MCF 10A (cell line): ENCODE measurements around the gene ACER1. TPM values are rescaled to one million over a fixed set of nuclear protein-coding genes. Genes with fewer than 3 reads are reported as not detected.
A peak's percentile ranks its signal among the peaks of the same experiment; 100 is the strongest.
"Not testable (repeated sequence)": the region's sequence is repeated elsewhere in the genome, so short reads cannot be mapped to it uniquely, and the experiment has no call there.

Experiments used
- BruUV-seq: library from RNA; stranded (reverse); fragments of 400-500 nt; replicated peaks from 2 replicates; lab custom pipeline; 2021; lab: Mats Ljungman, UMichigan
- CTCF ChIA-PET: fragments of 300-600 bp; sonication (Branson Sonifier 250); formaldehyde crosslinking; extraction: SDS; loops from one replicate; lab custom pipeline; 2021; ENCODE audit warnings: antibody characterized with exemption, inconsistent platforms; lab: Yijun Ruan, JAX
- POLR2A ChIA-PET: fragments of 300-600, 350-650 bp; sonication (Branson Sonifier 250); formaldehyde crosslinking; extraction: SDS; loops from one replicate; lab custom pipeline; 2020; ENCODE audit warnings: antibody characterized with exemption, inconsistent platforms; lab: Yijun Ruan, JAX
- DNase-seq: peaks from one replicate; pipeline ENCODE4 v3.0.0-alpha.2; 2018; ENCODE audit not compliant: unreplicated experiment
- H3K27ac Mint-ChIP-seq: one replicate; pipeline ENCODE4 v1.8.0; 2022; ENCODE audit warnings: mild to moderate bottlenecking, low read depth, mixed read lengths; ENCODE audit not compliant: unreplicated experiment
- H3K27me3 Mint-ChIP-seq: one replicate; pipeline ENCODE4 v1.8.0; 2022; ENCODE audit warnings: mixed read lengths; ENCODE audit not compliant: insufficient read depth, unreplicated experiment
- H3K36me3 Mint-ChIP-seq: one replicate; pipeline ENCODE4 v1.8.0; 2022; ENCODE audit warnings: mild to moderate bottlenecking, moderate library complexity, mixed read lengths; ENCODE audit not compliant: insufficient read depth, unreplicated experiment
- H3K4me1 Mint-ChIP-seq: one replicate; pipeline ENCODE4 v1.8.0; 2022; ENCODE audit warnings: mixed read lengths; ENCODE audit not compliant: insufficient read depth, unreplicated experiment
- H3K4me3 Mint-ChIP-seq: one replicate; pipeline ENCODE4 v1.8.0; 2022; ENCODE audit warnings: mild to moderate bottlenecking, moderate library complexity, mixed read lengths; ENCODE audit not compliant: unreplicated experiment
- H3K9me3 Mint-ChIP-seq: one replicate; pipeline ENCODE4 v1.8.0; 2022; ENCODE audit warnings: mixed read lengths; ENCODE audit not compliant: unreplicated experiment
- CTCF ChIP-seq: fragments of 200-600 bp; IDR thresholded peaks from one replicate; pipeline ENCODE4 v1.8.0; 2022; ENCODE audit warnings: antibody characterized with exemption, mild to moderate bottlenecking; ENCODE audit not compliant: unreplicated experiment
- intact Hi-C: fragments of 100-400 bp; cut with micrococcal nuclease; formaldehyde crosslinking; loops from 2 replicates; pipeline ENCODE4 v1.14.1; 2022
- total RNA-seq: library from RNA; stranded (reverse); gene quantifications from 2 replicates; pipeline ENCODE4 v1.2.3, GENCODE V29; 2022

The ACER1 gene
- total RNA-seq, 1 experiment from 2014 or later, result not detected

- peak within 1 kb of the TSS; percentile 81 for H3K27ac Mint-ChIP-seq
- H3K4me3 Mint-ChIP-seq, result peak within 1 kb of the TSS; percentile 90
- CTCF ChIA-PET, result interaction anchor here (0.6 to 1.3 kb wide), 3 partner anchors 9 to 1308 kb away, joined by 3 to 4 read pairs (median 3); partner anchors contain the start of gene TRAPPC5
- intact Hi-C loops, result no loop called here
- peaks cover 20% of the 10 kb centered on the region for H3K4me1 Mint-ChIP-seq
- H3K36me3 Mint-ChIP-seq, result peaks cover 43% of the 10 kb centered on the region
- POLR2A ChIA-PET, result interaction anchor here (0.6 to 2.5 kb wide), 16 partner anchors 9 to 696 kb away, joined by 3 to 17 read pairs (median 4); partner anchors contain the start of genes CLPP, GTF2F1, KHSRP and SLC25A23
- no peaks in the 10 kb centered on the region for H3K27me3 Mint-ChIP-seq
- TF ChIP-seq CTCF, result no peak
- peak; percentile 100 for DNase-seq
- BruUV-seq, result no TSS peak
- H3K9me3 Mint-ChIP-seq, result no peaks in the 10 kb centered on the region
These were observed 39.2 kb upstream of the ACER1 start, which contains the start of gene ALKBH7 for GRCh38 chr19:6372594-6373095. ALKBH7 (plus strand) TSS chr19:6372794; CDS start chr19:6372821, 27 bp downstream.

DNA sequence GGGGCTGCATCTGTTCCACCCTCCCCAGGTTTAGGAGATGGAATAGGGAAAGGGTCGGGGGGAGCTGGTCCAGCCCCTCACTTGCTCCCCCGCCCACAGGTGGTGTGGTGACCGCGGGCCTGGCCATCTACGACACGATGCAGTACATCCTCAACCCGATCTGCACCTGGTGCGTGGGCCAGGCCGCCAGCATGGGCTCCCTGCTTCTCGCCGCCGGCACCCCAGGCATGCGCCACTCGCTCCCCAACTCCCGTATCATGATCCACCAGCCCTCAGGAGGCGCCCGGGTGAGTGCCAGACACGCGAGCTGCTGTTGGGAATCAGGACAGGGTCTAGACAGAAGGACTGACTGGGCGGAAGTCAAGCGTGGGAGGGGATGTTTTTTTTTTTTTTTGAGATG lies 30.9 kb upstream of the ACER1 start:
- BruUV-seq, result no TSS peak
- Mint-ChIP-seq H3K27ac (no peak overlapping the region), H3K4me3 (no peak overlapping the region), H3K36me3 (peaks cover 71% of the 10 kb centered on the region), H3K9me3 (no peaks in the 10 kb centered on the region), H3K27me3 (no peaks in the 10 kb centered on the region), H3K4me1 (peaks cover 7% of the 10 kb centered on the region)
- CTCF ChIA-PET, result interaction anchor here (0.5 to 1.8 kb wide), 4 partner anchors 8 to 653 kb away, joined by 3 read pairs; partner anchors contain the start of gene ALKBH7
- POLR2A ChIA-PET, result interaction anchor here (1.2 kb wide), 1 partner anchor 8 kb away, joined by 6 read pairs; the partner anchor contains the start of gene ALKBH7
- DNase-seq, result no peak
- TF ChIP-seq CTCF, result no peak
- intact Hi-C loops, result loop anchor here (10.0 kb wide), 1 partner anchor 500 kb away; no protein-coding TSS in a partner anchor

- ChIA-PET POLR2A (interaction anchor here (0.6 to 2.3 kb wide), 4 partner anchors 9 to 631 kb away, joined by 4 to 17 read pairs (median 5); partner anchors contain the start of genes ALKBH7 and GTF2F1), CTCF (interaction anchor here (1.6 kb wide), 1 partner anchor 9 kb away, joined by 6 read pairs; no protein-coding TSS in a partner anchor)
- H3K9me3 Mint-ChIP-seq, result no peaks in the 10 kb centered on the region
- BruUV-seq, result TSS peak; percentile 57
- peak overlapping the region; percentile 92 for H3K4me3 Mint-ChIP-seq
- H3K4me1 Mint-ChIP-seq, result peaks cover 16% of the 10 kb centered on the region
- peak overlapping the region; percentile 74 for H3K27ac Mint-ChIP-seq
- intact Hi-C loops, result loop anchor here (10.0 kb wide), 1 partner anchor 502 kb away; no protein-coding TSS in a partner anchor
- H3K36me3 Mint-ChIP-seq, result peaks cover 54% of the 10 kb centered on the region
- no peak for TF ChIP-seq CTCF
- no peaks in the 10 kb centered on the region for H3K27me3 Mint-ChIP-seq
- DNase-seq, result no peak
These were observed 29.0 kb upstream of the ACER1 start for GRCh38 chr19:6362351-6362801.

GRCh38 chr19:6362027-6362350 lies 28.6 kb upstream of the ACER1 start:
- ChIA-PET CTCF (interaction anchor here (1.6 kb wide), 1 partner anchor 9 kb away, joined by 6 read pairs; no protein-coding TSS in a partner anchor), POLR2A (interaction anchor here (0.7 to 2.3 kb wide), 3 partner anchors 9 to 30 kb away, joined by 4 to 17 read pairs (median 6); partner anchors contain the start of genes ALKBH7 and GTF2F1)
- TF ChIP-seq CTCF, result no peak
- H3K27me3 Mint-ChIP-seq, result no peaks in the 10 kb centered on the region
- no peak for DNase-seq
- peak overlapping the region; percentile 74 for H3K27ac Mint-ChIP-seq
- intact Hi-C loops, result loop anchor here (10.0 kb wide), 1 partner anchor 503 kb away; no protein-coding TSS in a partner anchor
- H3K36me3 Mint-ChIP-seq, result peaks cover 50% of the 10 kb centered on the region
- peaks cover 16% of the 10 kb centered on the region for H3K4me1 Mint-ChIP-seq
- peak overlapping the region; percentile 92 for H3K4me3 Mint-ChIP-seq
- no TSS peak for BruUV-seq
- no peaks in the 10 kb centered on the region for H3K9me3 Mint-ChIP-seq

DNA sequence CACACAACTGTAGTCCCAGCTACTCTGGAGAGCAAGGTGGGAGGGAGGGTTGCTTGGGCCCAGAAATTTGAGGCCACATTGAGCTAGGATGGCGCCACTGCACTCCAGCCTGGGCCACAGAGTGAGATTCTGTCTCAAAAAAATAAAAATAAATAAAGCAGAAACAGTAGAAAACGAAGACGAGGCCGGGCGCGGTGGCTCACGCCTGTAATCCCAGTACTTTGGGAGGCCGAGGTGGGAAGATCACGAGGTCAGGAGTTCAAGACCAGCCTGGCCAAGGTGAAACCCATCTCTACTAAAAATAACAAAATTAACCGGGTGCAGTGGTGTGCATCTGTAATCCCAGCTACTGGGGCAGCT lies 27.4 kb upstream of the ACER1 start:
- H3K36me3 Mint-ChIP-seq, result peaks cover 39% of the 10 kb centered on the region
- H3K27me3 Mint-ChIP-seq, BruUV-seq, H3K9me3 Mint-ChIP-seq, DNase-seq: not testable (repeated sequence)
- CTCF ChIA-PET, result interaction anchor here (1.1 to 1.6 kb wide), 2 partner anchors 8 to 10 kb away, joined by 3 to 6 read pairs; no protein-coding TSS in a partner anchor
- H3K27ac Mint-ChIP-seq, result peak overlapping the region; percentile 74
- POLR2A ChIA-PET, result interaction anchor here (0.6 to 2.3 kb wide), 10 partner anchors 12 to 727 kb away, joined by 3 to 17 read pairs (median 4); partner anchors contain the start of genes ALKBH7, GTF2F1, KHSRP and LONP1
- H3K4me1 Mint-ChIP-seq, result peaks cover 16% of the 10 kb centered on the region
- intact Hi-C loops, result loop anchor here (10.0 kb wide), 1 partner anchor 504 kb away; no protein-coding TSS in a partner anchor
- peak overlapping the region; percentile 92 for H3K4me3 Mint-ChIP-seq
